Astrocyte of the spinal cord (primary cell): ENCODE data around the gene LHCGR.

ENCODE experiments used
- DNase-seq: peaks from one replicate; pipeline ENCODE4 v3.0.0; 2011; ENCODE audit warnings: low read depth, low spot score
- H3K4me3 ChIP-seq: 2 replicates; pipeline ENCODE4 v1.5.1; 2011; ENCODE audit warnings: low read depth, mild to moderate bottlenecking, low read length, moderate library complexity
- in situ Hi-C: cut with HindIII; loops from 2 replicates; pipeline ENCODE4 v1.10.0; 2017; ENCODE audit warnings: low sequenced_read_pairs
- TF ChIP-seq, protein P1 (sequence below): IDR thresholded peaks from 2 replicates; pipeline ENCODE4 v1.5.1; 2012; ENCODE audit warnings: low read depth, mild to moderate bottlenecking, low read length, inconsistent platforms

LHCGR gene

GRCh38 chr2:48715956-48716355 is 39.6 kb downstream of the LHCGR start:
- in situ Hi-C loops: no loop called here
- H3K4me3 ChIP-seq: no peak overlapping the region
- peak; percentile 51 for DNase-seq
- TF ChIP-seq, protein P1, sequence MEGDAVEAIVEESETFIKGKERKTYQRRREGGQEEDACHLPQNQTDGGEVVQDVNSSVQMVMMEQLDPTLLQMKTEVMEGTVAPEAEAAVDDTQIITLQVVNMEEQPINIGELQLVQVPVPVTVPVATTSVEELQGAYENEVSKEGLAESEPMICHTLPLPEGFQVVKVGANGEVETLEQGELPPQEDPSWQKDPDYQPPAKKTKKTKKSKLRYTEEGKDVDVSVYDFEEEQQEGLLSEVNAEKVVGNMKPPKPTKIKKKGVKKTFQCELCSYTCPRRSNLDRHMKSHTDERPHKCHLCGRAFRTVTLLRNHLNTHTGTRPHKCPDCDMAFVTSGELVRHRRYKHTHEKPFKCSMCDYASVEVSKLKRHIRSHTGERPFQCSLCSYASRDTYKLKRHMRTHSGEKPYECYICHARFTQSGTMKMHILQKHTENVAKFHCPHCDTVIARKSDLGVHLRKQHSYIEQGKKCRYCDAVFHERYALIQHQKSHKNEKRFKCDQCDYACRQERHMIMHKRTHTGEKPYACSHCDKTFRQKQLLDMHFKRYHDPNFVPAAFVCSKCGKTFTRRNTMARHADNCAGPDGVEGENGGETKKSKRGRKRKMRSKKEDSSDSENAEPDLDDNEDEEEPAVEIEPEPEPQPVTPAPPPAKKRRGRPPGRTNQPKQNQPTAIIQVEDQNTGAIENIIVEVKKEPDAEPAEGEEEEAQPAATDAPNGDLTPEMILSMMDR: no peak

- TF ChIP-seq, protein P1: no peak
- no peak for DNase-seq
- in situ Hi-C loops: no loop called here
- no peak overlapping the region for H3K4me3 ChIP-seq
Observed at GRCh38 chr2:48715042-48715899, 40.3 kb downstream of the LHCGR start.

DNA sequence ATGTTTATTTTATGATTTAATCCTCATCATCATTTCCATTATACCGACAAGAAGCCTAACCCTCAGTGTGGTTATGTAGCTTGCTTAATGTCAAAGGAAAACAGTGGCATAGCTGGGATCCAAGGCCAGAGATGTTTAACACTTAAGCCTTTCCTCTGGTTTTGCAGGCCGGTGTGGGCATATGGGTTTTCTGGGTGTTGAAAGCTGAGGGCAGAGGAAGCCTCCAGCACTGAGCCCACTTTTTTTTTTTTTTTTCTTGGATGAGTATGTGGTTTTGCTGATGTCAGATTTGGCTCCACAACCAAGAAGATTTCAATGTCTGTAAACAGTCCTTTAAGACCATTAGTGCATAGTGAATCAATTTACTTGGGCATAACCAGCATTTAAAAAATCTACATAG is 41.3 kb downstream of the LHCGR start:
- DNase-seq: peak; percentile 33
- no peak overlapping the region for H3K4me3 ChIP-seq

DNA sequence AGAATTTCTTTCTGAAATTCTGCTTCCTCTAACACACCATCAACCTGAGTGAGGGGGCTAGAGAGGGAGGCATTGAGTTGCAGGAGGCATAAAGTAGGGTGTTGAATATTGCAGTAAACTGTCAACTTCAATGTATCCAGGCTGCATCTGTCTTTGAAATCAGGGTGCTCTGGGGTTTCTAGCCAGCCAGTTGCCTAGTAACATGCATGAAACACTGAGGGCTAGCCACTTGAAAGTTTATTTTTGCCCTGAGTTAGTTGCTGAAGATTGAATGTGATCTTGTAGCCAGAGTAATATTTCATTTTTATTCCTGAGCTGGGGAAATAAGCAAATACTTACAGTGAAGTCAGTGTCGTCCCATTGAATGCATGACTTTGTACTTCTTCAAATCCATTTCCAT is 41.9 kb downstream of the LHCGR start:
- in situ Hi-C loops: no loop called here
- DNase-seq: no peak
- TF ChIP-seq, protein P1: no peak
- H3K4me3 ChIP-seq: no peak overlapping the region

More for the DNA sequence above, 41.3 kb downstream of the LHCGR start:
- TF ChIP-seq, protein P1: no peak
- in situ Hi-C loops: no loop called here

DNA sequence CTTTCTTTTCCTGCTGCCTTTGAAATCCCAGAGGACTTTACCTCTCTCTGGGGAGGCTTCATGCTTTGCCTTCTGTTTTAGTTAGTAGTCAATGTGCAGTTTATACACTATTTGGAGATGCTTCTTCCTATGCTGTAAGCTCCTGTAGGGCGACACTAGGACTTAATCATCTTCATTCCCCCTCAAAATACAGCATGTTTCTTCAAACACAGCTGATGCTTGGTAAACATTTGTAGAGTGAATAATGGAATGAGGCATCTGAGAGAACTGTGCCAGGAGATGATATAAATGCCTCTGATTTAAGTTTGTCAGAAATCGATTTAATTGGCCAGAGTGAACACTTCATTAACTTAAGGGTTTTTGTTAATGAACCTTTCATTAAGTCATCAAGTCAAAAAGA is 43.4 kb downstream of the LHCGR start:
- H3K4me3 ChIP-seq: no peak overlapping the region
- DNase-seq: no peak
- in situ Hi-C loops: no loop called here
- TF ChIP-seq, protein P1: no peak

- no peak for DNase-seq
- in situ Hi-C loops: no loop called here
- H3K4me3 ChIP-seq: no peak overlapping the region
- TF ChIP-seq, protein P1: no peak
Observed at GRCh38 chr2:48711343-48711742, 44.2 kb downstream of the LHCGR start.
